Omental fat pad (tissue), 4 donors: Measurements from ENCODE around the gene SND1. TPM values are rescaled to one million over a fixed set of nuclear protein-coding genes. Genes with fewer than 3 reads are reported as not detected.
A peak's percentile ranks its signal among the peaks of the same experiment; 100 is the strongest.

Experiments
- ATAC-seq: fragments of 150-250 bp; one replicate; pipeline ENCODE4 v1.9.1; 2016; ENCODE audit warnings: mild to moderate bottlenecking, moderate library complexity; ENCODE audit not compliant: low FRiP score
- DNase-seq: peaks from one replicate; pipeline ENCODE4 v3.0.0-alpha.2; 2019; ENCODE audit warnings: low spot score
- total RNA-seq, 4 donors: library from RNA; depleted of rRNA; stranded (reverse); fragments of >200 nt; gene quantifications; one replicate each; pipeline ENCODE4 v1.1.0, GENCODE V29; 2016
- TF ChIP-seq, protein P1 (sequence below), 3 donors: fragments of 450-650 bp; IDR thresholded peaks; one replicate each; pipeline ENCODE4 v1.5.1; 2016 to 2017; ENCODE audit warnings: antibody characterized with exemption in 3 of 3, mild to moderate bottlenecking in 3 of 3, moderate library complexity in 2 of 3

Gene SND1
- total RNA-seq, 4 donors from 2014 or later, result 90.8 to 140 (median 125) TPM

DNA sequence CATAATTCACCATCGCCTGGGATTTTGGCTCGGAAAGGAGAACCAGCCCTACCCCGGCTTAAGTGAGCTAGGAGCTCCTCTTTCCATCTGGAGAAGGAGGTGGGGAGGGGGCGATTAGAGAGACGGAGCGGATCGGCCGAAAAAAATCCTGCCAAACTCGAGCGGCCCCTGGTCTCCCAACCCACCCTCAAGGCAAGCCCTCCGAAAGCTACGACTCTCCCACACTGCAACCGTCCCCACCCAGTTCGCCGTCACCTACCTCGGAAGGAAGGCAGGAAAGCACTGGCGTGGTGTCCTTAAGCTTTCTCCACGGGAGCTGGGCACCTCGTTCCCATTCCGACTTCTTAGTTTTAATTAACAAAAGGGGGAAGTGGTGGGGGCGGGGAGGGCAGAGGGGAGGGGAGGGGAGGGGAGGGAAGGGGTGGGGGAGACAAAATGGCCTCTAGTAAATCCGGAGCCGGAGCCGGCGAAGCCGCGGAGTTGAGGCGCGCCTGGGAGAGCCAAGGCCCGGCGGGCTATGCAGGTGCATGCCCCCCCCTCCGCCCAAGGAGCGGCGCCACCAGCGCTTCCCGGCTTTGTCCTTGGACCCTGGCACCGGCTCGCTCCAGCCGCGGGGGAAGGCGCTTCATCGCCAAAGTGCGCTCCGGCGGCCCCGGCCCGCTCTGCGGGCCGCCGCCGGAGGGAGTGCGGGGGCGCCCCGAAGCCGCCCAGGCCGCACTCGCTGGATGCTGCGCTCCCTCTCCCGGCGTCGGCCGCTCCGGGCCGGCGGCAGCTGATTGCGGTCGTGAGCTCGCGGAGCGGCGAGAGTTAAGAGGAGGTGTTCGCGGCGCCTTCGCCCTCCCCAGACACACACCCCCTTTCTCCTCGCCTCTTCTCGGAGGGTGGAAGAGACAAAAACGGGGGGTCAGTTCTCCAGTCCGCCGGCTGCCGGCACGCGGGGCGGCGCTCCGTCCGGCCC lies 378.9 kb downstream of the SND1 start, which contains the start of gene LRRC4:
Gene LRRC4, minus strand, starts transcription at position 784 of the 958 bp plus-strand sequence. CDS start 797 bp downstream, outside the sequence.
- TF ChIP-seq, protein P1, sequence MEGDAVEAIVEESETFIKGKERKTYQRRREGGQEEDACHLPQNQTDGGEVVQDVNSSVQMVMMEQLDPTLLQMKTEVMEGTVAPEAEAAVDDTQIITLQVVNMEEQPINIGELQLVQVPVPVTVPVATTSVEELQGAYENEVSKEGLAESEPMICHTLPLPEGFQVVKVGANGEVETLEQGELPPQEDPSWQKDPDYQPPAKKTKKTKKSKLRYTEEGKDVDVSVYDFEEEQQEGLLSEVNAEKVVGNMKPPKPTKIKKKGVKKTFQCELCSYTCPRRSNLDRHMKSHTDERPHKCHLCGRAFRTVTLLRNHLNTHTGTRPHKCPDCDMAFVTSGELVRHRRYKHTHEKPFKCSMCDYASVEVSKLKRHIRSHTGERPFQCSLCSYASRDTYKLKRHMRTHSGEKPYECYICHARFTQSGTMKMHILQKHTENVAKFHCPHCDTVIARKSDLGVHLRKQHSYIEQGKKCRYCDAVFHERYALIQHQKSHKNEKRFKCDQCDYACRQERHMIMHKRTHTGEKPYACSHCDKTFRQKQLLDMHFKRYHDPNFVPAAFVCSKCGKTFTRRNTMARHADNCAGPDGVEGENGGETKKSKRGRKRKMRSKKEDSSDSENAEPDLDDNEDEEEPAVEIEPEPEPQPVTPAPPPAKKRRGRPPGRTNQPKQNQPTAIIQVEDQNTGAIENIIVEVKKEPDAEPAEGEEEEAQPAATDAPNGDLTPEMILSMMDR (IDR thresholded peaks at IDR 0.05), result no peak
- DNase-seq (no peak), ATAC-seq (peak; percentile 43)

DNA sequence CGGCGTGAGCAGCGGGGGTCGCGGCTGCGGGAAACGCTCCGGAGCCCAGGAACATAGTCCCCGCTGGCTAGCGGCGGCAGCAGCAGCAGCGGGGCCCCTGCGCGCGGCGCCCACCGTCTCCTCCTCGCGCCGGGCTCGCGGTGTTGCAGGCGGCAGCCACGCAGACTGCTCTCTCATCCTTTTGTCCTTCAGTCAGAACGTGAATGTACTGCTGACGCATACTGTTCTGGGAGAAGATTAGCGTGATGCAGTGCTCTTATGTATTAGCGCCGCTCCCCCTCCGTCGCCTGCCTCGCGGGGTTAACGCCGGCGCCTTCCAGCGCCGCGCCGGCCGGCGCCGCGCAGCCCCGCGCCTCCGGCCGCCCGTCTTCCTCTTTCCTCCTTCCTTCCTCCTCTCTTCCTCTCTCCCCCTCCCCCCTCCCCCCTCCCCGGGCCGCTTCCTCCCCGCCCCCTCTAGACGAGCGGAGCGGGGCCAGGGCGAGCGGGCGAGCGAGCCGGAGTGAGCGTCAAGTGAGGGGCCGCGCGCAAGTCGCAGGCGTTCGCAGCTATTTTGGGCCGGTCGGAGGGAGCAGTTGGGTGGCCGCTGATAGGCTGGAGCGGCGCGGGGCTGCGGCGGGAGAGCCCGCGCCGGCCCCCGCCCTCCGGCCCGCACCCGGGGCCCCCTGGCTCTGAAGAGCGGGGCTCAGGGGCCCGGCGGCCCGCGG lies 380.1 kb downstream of the SND1 start:
- TF ChIP-seq, protein P1 (IDR thresholded peaks at IDR 0.05), result no peak
- DNase-seq, result no peak
- ATAC-seq, result peak; percentile 83

DNA sequence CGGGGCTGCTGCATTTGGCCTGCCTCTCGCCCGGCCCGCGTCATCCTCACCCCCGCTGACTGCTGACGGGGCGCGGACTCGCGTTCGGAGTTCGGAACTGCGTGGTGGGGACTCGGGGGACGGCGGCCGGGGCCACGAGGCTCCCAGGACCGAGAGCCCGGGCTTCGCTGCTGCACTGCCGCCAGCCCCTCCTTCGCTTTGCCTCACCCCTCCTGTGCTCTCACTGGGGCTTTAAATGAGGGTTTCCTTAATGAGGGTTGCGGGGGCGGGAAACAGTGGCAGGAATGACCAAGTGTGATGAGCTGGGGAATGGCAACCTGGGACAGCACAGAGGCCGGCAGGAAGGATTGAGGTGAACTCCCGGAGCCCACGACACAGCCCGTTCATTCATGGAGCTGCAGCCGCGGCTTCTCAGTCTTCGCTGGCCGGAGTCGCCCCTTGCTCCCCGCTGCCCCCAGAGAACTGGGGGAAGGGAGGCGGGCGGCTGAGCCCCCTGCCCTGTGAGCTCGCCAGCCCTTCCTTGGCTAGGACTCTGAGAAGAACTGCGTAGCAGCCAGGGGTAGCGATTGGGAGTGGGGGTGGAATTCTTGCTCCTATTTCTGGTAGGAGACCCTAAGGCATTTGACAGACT lies 380.7 kb downstream of the SND1 start:
- TF ChIP-seq, protein P1 (IDR thresholded peaks at IDR 0.05), result no peak
- peak; percentile 20 for ATAC-seq
- no peak for DNase-seq

DNA sequence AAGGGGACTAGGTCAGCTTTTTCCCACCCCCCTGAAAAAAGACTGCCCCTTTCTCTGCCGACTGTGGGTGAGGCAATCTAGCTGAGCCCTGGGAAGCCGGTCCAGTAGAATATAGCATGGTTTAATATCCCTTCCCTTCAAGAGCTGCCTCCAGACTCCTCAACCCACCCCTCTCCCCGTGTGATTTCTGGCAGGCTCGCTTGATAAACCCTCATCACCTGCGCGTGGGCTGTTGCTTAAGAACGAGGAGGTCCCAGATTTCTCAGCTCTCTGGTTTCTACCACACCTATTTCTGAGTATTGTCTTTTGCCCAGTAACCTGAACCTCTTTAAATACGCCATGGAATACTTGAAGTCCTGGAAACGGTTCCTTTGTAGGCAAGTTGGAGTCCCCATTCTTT lies 381.3 kb downstream of the SND1 start:
- DNase-seq (no peak), ATAC-seq (no peak)
- TF ChIP-seq, protein P1 (IDR thresholded peaks at IDR 0.05), result no peak

DNA sequence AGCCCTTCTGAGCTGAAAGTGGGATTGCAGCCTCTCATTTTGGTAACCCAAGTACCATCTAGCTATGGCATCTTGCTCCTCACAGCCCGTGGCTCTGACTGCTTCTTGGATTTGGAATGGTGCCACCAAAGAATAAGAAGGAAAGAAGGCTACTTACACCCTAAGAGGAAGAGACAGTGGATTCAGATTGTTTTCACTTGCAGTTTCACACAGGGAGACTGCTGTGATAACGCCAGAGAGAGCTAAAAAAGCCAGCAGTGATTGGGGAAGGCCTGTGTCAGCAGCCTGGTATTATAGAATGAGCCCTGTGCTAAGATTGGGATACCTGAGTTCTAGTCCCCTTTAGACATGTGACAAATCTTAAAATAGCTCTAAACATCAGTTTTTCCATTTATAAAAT lies 382.8 kb downstream of the SND1 start:
- TF ChIP-seq, protein P1 (IDR thresholded peaks at IDR 0.05), result no peak
- DNase-seq, result no peak
- no peak for ATAC-seq

DNA sequence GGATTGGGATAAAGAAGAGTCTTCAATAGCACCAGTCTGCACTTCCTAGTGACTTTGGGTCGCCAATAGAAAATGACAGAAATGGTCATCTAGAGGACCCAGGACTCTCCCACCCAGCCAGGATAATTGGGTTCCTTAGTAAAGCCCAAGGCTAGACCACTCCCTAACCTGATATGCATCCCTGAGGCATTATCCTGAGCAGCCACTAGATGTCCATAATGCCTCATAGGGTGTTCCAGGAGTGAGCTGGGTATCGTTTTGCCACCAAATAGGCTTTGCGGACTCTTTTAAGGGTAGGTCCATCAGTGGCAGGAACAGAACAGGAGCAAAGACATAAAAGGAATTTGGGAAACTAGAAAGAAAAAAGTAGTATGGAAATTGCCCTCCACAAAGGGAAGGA lies 383.7 kb downstream of the SND1 start:
- TF ChIP-seq, protein P1 (IDR thresholded peaks at IDR 0.05), result no peak
- no peak for ATAC-seq

More for the DNA sequence above, 383.7 kb downstream of the SND1 start:
- DNase-seq, result no peak
